NCI-H510A treated with DMSO at 0.1 percent for 48 hours (cell line): ENCODE data around the gene OR8A1.
"Not testable (repeated sequence)": the region's sequence is repeated elsewhere in the genome, so short reads cannot be mapped to it uniquely, and the experiment has no call there.

Experiments used
- DNase-seq: peaks from one replicate; lab custom pipeline; 2025; lab: John Stamatoyannopoulos, UW

Gene OR8A1

GRCh38 chr11:124595302-124595701 is 25.5 kb downstream of the OR8A1 start:
- DNase-seq, result no peak

GRCh38 chr11:124597626-124598025 is 27.8 kb downstream of the OR8A1 start:
- no peak for DNase-seq

- no peak for DNase-seq
These were observed 31.0 kb downstream of the OR8A1 start for GRCh38 chr11:124600621-124601320.

- no peak for DNase-seq
These were observed 32.4 kb downstream of the OR8A1 start for GRCh38 chr11:124602193-124602592.

GRCh38 chr11:124602723-124603122 is 32.9 kb downstream of the OR8A1 start:
- DNase-seq, result not testable (repeated sequence)

- no peak for DNase-seq
These were observed 35.9 kb downstream of the OR8A1 start for GRCh38 chr11:124605719-124606118.

- no peak for DNase-seq
These were observed 38.4 kb downstream of the OR8A1 start for GRCh38 chr11:124608147-124608546.

- DNase-seq, result no peak
These were observed 40.5 kb downstream of the OR8A1 start for GRCh38 chr11:124610295-124610694.

GRCh38 chr11:124611064-124611463 is 41.3 kb downstream of the OR8A1 start, which contains the start of gene PANX3:
PANX3 (plus strand) TSS chr11:124611428; CDS start chr11:124611557, 129 bp downstream.
- DNase-seq, result no peak

- DNase-seq, result no peak
These were observed 42.2 kb downstream of the OR8A1 start for GRCh38 chr11:124612045-124612444.

GRCh38 chr11:124612567-124613246 is 42.9 kb downstream of the OR8A1 start:
- DNase-seq, result no peak

- no peak for DNase-seq
These were observed 49.1 kb downstream of the OR8A1 start for GRCh38 chr11:124618863-124619262.
